Adrenal gland (tissue), 5 donors: ENCODE results near the gene HGS.

Experiments used
- CTCF ChIP-seq, 6 experiments: fragments of 450-650 bp in 4 of 6; fragments of 200-600 bp in 2 of 6; sonication (generic) in 1 of 6; IDR thresholded peaks; 1 replicate in 5 of 6; 2 replicates in 1 of 6; pipeline versions ENCODE4 v1.5.1 to v1.8.0; 2016 to 2021; ENCODE audit warnings: antibody characterized with exemption in 6 of 6, mild to moderate bottlenecking in 2 of 6, moderate library complexity in 1 of 6
- POLR2A ChIP-seq, 2 donors: fragments of 450-650 bp; IDR thresholded peaks; one replicate each; pipeline ENCODE4 v1.6.1; 2017; ENCODE audit warnings: antibody characterized with exemption in 2 of 2, mild to moderate bottlenecking in 2 of 2, moderate library complexity in 1 of 2
- donor health status: DM: no; HTN: no; CAD: no.

DNA sequence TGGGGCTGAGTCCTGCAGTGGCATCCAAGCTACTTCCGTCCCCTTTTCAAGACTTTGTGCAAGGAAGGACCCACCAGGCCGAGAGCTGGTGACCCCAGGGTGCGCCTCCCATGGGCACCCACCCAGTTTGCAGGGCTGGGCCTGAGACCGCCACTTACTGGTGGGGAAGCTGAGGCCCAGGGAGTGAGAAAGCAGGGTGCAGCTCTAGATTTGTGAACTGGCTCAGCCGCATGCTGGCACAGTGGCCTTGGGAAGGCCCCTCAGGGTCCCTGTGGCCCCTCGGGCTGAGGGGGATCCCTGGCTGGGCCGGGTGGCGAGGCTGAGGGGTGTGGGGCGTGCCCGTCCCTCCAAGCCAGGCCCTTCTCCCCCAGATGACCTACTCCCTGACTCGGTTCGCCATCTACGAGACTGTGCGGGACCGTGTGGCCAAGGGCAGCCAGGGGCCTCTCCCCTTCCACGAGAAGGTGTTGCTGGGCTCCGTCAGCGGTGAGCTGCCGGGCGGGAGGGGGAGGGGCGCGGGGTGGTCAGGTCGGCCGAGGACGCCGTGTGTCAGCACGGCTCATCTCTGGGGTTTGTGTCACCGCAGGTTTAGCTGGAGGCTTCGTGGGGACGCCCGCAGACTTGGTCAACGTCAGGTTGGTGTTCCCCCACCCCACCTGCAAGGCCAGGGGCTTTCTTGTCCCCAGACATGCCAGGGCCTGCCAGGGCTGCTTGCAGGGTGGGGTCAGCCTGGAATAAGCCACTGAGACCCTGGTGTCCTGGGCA, 31.5 kb downstream of the HGS start:
- TF ChIP-seq CTCF (IDR thresholded peaks at IDR 0.05): no peak
- no peak for TF ChIP-seq POLR2A (IDR thresholded peaks at IDR 0.05)
